ENCODE data around the gene JMJD4. TPM values are rescaled to one million over a fixed set of nuclear protein-coding genes. Genes with fewer than 3 reads are reported as not detected.
"Not testable (repeated sequence)": the region's sequence is repeated elsewhere in the genome, so short reads cannot be mapped to it uniquely, and the experiment has no call there.

The JMJD4 gene
- total RNA-seq, 1 donor from 2014 or later = 13.4 TPM

GRCh38 chr1:227709451-227709850 lies 25.7 kb downstream of the JMJD4 start:
- DNase-seq (ENCODE audit: low spot score) = no peak
- Mint-ChIP-seq H3K27ac (ENCODE audit: unreplicated experiment) (no peak overlapping the region), H3K9me3 (ENCODE audit: unreplicated experiment) (peaks cover 17% of the 10 kb centered on the region), H3K4me1 (ENCODE audit: unreplicated experiment) (no peaks in the 10 kb centered on the region), H3K36me3 (ENCODE audit: low read depth, unreplicated experiment) (peaks cover 11% of the 10 kb centered on the region), H3K27me3 (ENCODE audit: unreplicated experiment) (peaks cover 2% of the 10 kb centered on the region), H3K4me3 (ENCODE audit: unreplicated experiment) (no peak overlapping the region)
- no peak for TF ChIP-seq CTCF (IDR thresholded peaks at IDR 0.05; ENCODE audit: unreplicated experiment)

GRCh38 chr1:227707846-227708245 lies 27.3 kb downstream of the JMJD4 start:
- peaks cover 2% of the 10 kb centered on the region for H3K27me3 Mint-ChIP-seq (ENCODE audit: unreplicated experiment)
- H3K4me1 Mint-ChIP-seq (ENCODE audit: unreplicated experiment) = no peaks in the 10 kb centered on the region
- no peak for DNase-seq (ENCODE audit: low spot score)
- peaks cover 16% of the 10 kb centered on the region for H3K9me3 Mint-ChIP-seq (ENCODE audit: unreplicated experiment)
- no peak for TF ChIP-seq CTCF (IDR thresholded peaks at IDR 0.05; ENCODE audit: unreplicated experiment)
- H3K27ac Mint-ChIP-seq (ENCODE audit: unreplicated experiment) = no peak overlapping the region
- H3K36me3 Mint-ChIP-seq (ENCODE audit: low read depth, unreplicated experiment) = peaks cover 11% of the 10 kb centered on the region
- H3K4me3 Mint-ChIP-seq (ENCODE audit: unreplicated experiment) = no peak overlapping the region

GRCh38 chr1:227701631-227702030 lies 33.5 kb downstream of the JMJD4 start:
- not testable (repeated sequence) for H3K27ac Mint-ChIP-seq (ENCODE audit: unreplicated experiment); H3K36me3 Mint-ChIP-seq (ENCODE audit: low read depth, unreplicated experiment); H3K27me3 Mint-ChIP-seq (ENCODE audit: unreplicated experiment); DNase-seq (ENCODE audit: low spot score); H3K4me1 Mint-ChIP-seq (ENCODE audit: unreplicated experiment); H3K4me3 Mint-ChIP-seq (ENCODE audit: unreplicated experiment)
- H3K9me3 Mint-ChIP-seq (ENCODE audit: unreplicated experiment) = peaks cover 16% of the 10 kb centered on the region

GRCh38 chr1:227697321-227697864 lies 37.7 kb downstream of the JMJD4 start:
- H3K27me3 Mint-ChIP-seq (ENCODE audit: unreplicated experiment) = peaks cover 4% of the 10 kb centered on the region
- no peak for DNase-seq (ENCODE audit: low spot score)
- no peak for TF ChIP-seq CTCF (IDR thresholded peaks at IDR 0.05; ENCODE audit: unreplicated experiment)
- peaks cover 26% of the 10 kb centered on the region for H3K9me3 Mint-ChIP-seq (ENCODE audit: unreplicated experiment)
- no peaks in the 10 kb centered on the region for H3K4me1 Mint-ChIP-seq (ENCODE audit: unreplicated experiment)
- H3K27ac Mint-ChIP-seq (ENCODE audit: unreplicated experiment) = no peak overlapping the region
- H3K36me3 Mint-ChIP-seq (ENCODE audit: low read depth, unreplicated experiment) = peaks cover 17% of the 10 kb centered on the region
- no peak overlapping the region for H3K4me3 Mint-ChIP-seq (ENCODE audit: unreplicated experiment)

GRCh38 chr1:227685807-227686206 lies 49.3 kb downstream of the JMJD4 start:
- Mint-ChIP-seq H3K36me3 (ENCODE audit: low read depth, unreplicated experiment) (peaks cover 5% of the 10 kb centered on the region), H3K27me3 (ENCODE audit: unreplicated experiment) (no peaks in the 10 kb centered on the region), H3K9me3 (ENCODE audit: unreplicated experiment) (peaks cover 17% of the 10 kb centered on the region), H3K27ac (ENCODE audit: unreplicated experiment) (no peak overlapping the region), H3K4me1 (ENCODE audit: unreplicated experiment) (no peaks in the 10 kb centered on the region), H3K4me3 (ENCODE audit: unreplicated experiment) (no peak overlapping the region)
- DNase-seq (ENCODE audit: low spot score) = no peak
- no peak for TF ChIP-seq CTCF (IDR thresholded peaks at IDR 0.05; ENCODE audit: unreplicated experiment)

Other genes starting within 250 kb of the JMJD4 start
- 19.5 TPM for gene ZNF678, start 171.7 kb downstream of the JMJD4 start, total RNA-seq (ENCODE audit: unreplicated experiment)
- gene SNAP47, start 133 bp upstream of the JMJD4 start, total RNA-seq (ENCODE audit: unreplicated experiment) = 32.2 TPM
- gene PRSS38, start 80.4 kb upstream of the JMJD4 start, total RNA-seq (ENCODE audit: unreplicated experiment) = not detected
- gene WNT9A, start 212.6 kb upstream of the JMJD4 start, total RNA-seq (ENCODE audit: unreplicated experiment) = 1.0 TPM

Data from endothelial cell (in vitro differentiated cells).